Measurements from ENCODE around the gene PF4V1.

PF4V1 gene, protein sequence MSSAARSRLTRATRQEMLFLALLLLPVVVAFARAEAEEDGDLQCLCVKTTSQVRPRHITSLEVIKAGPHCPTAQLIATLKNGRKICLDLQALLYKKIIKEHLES

DNA sequence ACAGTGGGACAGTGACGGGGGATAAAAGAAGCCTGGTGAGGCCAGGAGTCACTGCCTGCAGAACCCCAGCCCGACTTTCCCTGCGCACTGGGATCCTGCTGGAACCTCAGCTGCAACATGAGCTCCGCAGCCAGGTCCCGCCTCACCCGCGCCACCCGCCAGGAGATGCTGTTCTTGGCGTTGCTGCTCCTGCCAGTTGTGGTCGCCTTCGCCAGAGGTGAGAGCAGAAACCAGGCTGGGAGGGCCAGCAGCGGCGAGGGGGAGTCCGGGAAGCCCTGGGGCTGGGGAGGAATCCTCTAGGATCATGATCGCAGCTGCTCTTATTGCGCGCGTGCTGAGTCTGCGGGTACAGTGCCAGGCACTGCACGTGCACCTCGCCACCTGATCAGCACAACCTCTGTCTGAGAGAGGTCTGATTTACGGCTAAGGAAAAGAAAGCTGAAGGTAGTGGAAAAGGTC is at the start of gene PF4V1:
Gene PF4V1, plus strand, starts transcription at position 51 of the 459 bp plus-strand sequence. Its CDS starts 67 bp downstream, at position 118.
- no peak for DNase-seq (ENCODE audit: low read depth in 2 of 2)

DNA sequence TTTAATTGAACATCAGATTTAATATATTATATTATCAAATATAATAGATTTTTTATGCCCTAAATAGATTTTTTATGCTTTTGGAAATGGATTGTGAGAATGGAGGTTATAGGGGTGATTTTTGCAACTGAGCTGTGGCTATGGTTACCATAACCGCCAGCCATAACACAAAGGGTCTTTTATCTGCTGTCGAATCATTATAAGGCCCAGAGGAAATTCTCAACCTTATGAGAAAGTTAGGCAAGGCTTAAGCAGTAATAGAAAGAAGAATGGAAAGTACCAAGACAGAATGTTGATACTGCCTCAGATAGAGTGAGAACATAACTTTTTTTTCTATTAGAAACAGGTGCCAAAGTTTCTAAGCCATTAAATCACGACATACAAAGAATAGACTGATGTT is 42.9 kb upstream of the PF4V1 start:
- no peak for DNase-seq (ENCODE audit: low read depth in 2 of 2)

DNA sequence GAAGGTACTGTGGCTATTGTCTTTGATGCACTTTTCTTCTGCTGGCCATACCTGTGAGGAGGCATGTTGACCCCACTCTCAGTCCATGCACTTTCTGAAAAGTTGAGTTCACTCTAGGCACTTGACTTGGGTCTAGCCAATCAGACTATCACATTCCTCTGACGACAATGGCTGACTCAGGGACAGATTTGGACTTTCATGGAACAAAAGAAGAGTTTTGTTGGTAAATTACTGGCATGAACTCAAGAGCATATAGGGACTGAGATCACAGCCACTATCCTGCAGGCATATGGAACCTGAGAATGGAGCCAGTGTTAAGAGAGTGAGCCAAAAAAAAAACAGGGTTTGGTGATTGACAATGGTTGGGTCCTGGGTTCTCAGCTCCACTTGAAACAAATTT is 41.3 kb upstream of the PF4V1 start:
- DNase-seq (ENCODE audit: low read depth in 2 of 2) = no peak

DNA sequence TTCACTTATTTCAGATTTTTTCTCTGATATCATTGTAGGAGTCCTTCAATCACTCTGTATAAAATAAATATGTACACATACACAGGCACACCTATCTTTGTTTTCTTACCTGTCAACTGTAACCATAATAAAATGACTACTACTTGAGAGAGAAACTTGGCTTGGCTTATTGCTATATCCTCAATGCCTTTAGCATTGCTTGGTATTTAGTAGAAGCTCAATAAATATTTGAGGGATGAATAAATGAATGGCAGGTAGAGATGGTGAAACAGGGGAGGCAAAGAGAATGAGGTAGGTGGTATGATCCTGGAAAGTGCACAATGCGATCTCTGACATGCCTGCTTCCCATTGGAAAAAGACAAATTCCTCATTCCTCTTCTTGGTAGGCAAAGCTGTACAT is 38.4 kb upstream of the PF4V1 start:
- DNase-seq (ENCODE audit: low read depth in 2 of 2) = no peak

DNA sequence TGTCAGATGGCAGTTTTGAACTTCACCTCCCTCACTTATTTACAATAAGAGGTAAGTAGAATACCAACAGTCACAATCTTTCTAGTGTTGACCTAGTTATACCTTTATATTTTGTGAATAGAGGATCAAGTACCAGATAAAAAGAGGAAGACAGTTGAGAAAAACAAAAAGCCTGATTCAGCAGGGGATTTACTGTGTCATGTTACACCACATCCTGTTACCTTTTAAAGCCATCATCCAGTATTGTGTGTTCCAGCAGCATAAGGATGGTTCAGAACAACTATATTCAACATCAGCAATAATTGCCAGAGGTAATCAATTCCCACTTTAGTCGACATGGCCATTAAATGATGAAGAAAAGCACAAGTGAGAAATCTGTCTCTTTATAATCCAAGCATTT is 38.0 kb upstream of the PF4V1 start:
- no peak for DNase-seq (ENCODE audit: low read depth in 2 of 2)

DNA sequence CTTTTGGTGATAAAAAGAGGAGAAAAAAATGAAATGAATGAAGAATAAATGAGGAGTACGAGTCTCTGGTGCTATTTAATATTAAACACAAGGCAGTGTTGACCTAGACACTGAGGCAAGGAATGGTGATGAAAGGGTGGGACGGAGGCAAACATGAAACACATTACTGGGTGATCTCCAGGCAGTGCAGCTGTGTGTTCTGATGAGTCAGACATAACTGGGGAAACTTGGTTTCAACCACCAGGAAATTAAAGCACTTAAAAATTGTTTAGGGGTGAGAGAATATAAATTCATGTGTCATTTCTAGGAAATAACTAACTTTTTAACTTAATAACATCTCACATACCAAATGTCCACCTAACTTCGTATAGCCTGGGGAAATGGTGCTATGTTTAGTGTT is 36.3 kb upstream of the PF4V1 start:
- peak; percentile 85 to 86 for DNase-seq (ENCODE audit: low read depth in 2 of 2)

DNA sequence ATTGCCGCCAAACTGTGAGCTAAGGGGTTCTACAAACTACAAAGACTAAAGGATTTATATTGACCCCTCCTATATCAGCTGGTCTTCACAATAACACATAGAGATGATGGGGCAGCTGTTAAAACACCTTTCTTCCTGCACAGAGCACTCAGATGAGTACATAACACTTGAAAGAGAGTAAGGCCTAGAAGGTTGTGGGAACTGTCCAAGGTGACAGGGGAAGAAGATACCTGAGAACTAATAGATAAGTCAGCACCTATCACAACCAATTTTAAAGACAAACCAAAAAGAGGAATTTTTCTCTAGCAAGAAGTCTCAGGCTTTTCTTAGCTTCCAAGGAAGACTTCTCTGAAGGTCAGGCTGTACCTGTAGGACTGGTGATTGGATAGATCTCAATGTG is 35.8 kb upstream of the PF4V1 start:
- DNase-seq (ENCODE audit: low read depth in 2 of 2) = no peak

DNA sequence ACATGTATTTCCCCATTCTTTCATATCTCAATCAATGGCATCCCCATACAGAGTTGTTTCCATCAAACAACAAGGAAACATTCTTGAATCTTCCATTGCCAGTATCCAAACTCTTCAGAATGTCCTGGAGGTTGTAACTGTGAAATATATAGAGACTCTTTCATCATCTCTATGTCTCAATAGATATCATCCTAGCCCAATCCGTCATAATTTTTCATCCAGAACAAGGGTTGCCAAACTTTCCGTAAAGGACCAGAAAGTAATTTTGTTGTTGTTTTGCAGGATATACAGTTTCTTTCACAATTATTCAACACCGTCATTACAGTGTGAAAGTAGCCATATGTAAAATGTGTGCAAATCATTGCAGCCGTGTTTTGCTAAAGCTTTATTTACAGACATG is 31.8 kb upstream of the PF4V1 start:
- no peak for DNase-seq (ENCODE audit: low read depth in 2 of 2)

DNA sequence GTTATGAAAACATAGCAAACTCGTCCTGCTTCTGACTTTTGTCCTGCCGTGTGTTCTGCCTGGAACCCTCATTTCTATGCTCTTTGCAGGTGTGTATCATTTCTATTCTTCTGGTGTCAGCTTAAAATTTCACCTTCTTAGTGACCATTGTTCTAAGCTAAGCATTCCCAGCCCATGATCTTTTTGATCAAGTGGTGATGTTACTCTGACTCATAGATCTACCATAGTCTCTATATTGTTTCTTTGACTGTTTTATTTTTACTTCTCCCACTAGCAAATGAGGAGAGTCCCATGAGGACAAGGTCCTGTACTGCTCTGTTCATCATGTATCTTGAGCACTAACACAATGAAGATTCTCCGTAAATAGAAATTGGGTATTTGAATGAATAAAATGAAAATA is 30.7 kb upstream of the PF4V1 start:
- no peak for DNase-seq (ENCODE audit: low read depth in 2 of 2)

DNA sequence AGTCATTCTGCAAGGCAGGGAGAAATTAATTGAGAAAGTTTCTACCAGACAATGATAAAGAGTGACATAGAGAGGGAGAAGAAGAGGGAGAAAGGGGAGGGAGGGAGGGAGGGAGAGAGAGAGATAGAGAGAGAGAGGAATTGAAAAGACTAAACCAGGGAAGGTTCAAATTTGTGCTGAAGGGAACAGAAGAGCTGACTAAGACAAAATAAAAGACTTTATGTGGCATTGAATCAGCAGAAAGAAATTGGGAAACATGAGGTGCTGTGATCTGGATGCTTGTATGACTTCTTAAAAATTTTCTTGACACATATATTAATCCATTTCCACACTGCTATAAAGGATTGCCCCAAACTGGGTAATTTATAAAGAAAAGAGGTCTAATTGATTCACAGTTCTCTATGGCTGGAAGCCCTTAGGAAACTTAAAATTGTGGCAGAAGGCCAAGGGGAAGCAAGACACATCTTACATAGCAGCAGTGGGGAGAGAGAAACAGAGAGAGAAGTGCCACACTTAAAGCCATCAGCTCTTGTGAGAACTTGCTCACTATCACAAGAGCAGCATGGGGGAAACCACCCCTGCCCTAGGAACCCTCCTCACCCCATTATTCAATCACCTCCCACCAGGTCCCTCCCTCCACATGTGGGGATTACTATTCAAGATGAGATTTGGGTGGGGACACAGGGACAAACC is 30.1 kb upstream of the PF4V1 start:
- no peak for DNase-seq (ENCODE audit: low read depth in 2 of 2)

DNA sequence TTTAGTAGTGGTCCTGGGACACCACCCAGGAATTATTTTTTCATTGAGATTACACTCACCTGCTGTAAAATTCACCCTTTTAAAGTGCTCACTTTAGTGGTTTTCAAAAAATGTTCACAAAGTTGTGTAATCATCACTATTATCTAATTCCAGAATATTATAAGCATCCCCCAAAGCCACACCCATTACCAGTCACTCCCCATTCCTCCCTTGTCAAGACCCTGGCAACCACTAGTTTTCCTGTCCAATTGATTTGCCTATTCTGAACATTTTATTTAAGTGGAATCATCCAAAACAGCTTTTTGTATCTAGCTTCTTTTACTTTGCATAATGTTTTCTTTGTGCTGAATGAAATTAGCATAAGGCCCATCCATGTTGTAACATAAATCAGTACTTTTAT is 29.3 kb upstream of the PF4V1 start:
- no peak for DNase-seq (ENCODE audit: low read depth in 2 of 2)

DNA sequence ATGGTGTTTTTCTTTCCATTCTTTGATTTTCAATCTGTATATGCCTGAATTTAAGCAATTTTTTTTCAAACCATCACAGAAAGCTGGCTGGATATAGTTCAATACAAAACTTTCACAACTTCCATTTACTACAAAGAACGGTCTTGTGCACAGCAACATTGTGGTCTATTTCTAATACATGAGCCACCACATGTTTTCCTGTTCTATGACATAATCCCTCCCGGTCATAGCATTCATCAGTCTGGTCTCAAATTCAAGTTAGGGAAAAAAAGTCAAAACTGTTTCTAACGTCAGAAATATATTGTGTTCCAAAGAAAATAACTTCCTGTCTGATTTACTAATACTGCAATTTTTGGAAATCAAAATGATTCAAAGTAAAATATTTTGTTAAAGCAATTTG is 24.1 kb upstream of the PF4V1 start:
- no peak for DNase-seq (ENCODE audit: low read depth in 2 of 2)

DNA sequence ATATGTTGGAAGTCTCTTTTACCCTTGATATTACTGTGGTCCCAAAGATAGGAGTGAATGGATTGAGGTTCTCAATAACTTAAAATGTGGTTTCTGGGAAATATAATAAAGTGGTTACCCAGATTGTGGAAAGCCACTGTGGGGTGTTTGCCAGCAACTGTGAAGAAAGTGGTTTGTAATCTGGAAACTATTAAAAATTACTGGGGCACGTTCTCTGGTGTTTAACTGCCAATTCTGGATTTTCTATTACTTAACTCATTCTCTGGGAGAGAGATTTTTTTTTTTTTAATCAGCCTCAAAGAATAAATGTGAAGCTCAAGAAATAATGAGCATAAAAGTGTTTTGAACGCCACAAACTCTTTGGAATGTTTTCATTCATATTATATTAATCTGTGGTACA is 21.5 kb upstream of the PF4V1 start:
- DNase-seq (ENCODE audit: low read depth in 2 of 2) = peak; percentile 72 to 74

DNA sequence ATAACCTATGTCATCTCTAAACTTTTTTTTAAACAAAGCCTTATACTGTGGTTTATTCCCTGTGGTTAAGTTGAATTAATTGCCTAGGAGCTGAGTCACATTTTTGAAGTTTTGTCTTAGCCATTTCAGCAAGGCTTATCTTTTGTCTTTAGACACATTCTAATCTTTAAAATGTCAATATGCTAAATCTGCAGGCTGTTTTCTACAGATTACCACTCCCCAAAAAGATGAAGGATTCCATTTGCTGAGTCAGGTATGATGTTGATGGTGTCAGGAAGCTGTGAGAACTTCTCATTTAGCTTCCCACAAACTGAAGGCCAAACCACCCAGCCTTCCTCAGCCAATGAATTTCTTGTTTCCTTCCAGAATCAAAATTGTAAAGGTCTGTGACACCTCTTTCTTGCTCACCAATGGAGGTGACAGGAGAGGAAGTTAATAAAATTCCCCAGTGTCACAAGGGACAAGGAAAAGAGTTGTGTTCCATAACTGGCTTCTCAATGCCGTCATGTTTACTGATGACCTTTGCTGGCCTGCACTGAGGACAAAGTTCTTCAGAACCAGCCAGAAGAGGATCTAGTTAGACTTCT is 20.4 kb upstream of the PF4V1 start:
- DNase-seq (ENCODE audit: low read depth in 2 of 2) = peak; percentile 57 to 61

DNA sequence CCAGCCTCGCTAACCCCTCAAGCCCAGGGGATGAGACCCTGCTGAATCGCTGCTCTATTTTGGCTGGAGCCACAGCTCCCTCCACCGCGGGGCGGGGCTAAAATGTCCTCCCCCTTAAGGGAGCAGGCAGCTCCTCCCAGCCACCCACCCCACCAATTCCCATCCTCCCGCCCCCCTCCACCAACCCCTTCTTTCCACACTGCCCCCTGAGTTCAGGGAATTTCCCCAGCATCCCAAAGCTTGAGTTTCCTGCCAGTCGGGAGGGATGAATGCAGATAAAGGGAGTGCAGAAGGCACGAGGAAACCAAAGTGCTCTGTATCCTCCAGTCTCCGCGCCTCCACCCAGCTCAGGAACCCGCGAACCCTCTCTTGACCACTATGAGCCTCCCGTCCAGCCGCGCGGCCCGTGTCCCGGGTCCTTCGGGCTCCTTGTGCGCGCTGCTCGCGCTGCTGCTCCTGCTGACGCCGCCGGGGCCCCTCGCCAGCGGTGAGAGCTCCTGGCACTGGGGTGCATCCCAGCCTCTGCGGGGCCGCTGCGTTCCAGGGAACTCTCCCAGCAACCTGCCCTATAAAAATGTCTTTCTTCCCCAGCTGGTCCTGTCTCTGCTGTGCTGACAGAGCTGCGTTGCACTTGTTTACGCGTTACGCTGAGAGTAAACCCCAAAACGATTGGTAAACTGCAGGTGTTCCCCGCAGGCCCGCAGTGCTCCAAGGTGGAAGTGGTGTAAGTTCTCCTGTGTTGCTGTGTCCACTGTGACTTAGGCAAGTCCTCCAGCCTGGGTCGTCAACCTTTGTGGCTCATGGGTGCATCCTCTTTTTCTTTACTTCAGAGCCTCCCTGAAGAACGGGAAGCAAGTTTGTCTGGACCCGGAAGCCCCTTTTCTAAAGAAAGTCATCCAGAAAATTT is 16.5 kb upstream of the PF4V1 start, which contains the start of gene CXCL6:
Gene CXCL6, plus strand, starts transcription at position 306 of the 907 bp plus-strand sequence. Its CDS starts 73 bp downstream, at position 379.
- DNase-seq (ENCODE audit: low read depth in 2 of 2) = no peak

DNA sequence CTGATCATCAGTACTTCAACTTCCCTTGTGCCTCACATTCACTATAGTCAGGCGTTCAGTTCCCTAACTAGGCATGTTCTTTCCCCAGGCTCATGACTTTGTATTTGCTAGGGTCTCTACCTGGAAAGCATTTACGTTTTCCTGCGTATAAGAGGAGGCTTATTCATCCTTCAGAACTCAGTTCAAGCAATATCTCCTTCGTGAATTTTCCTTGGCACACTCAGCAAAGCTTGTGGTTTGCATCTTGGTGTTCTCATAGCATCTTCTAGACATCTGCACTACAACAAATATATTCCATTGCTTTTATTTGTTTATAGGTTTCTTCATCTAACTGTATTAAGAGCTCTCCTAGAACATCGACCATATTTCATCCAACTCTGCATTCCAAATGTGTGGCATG is 14.0 kb upstream of the PF4V1 start:
- DNase-seq (ENCODE audit: low read depth in 2 of 2) = no peak

DNA sequence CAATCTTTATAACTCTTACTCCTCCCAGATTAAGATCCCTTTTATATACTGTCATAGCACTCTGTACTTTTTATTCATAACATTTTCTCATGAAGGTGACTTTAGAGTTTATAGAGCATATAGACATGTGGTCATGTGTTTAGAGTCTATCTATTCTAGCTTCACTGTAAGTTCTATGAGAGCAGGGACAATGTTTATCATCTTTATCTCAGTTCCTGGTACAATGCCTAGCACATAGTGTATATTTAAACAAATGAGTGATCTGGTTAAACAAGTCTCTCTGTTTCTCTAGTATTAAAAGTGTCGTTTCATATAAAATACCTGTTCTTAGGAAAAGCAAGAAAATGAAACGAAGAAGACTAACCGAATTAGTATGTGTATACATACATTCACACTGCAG is 13.4 kb upstream of the PF4V1 start:
- DNase-seq (ENCODE audit: low read depth in 2 of 2) = no peak

DNA sequence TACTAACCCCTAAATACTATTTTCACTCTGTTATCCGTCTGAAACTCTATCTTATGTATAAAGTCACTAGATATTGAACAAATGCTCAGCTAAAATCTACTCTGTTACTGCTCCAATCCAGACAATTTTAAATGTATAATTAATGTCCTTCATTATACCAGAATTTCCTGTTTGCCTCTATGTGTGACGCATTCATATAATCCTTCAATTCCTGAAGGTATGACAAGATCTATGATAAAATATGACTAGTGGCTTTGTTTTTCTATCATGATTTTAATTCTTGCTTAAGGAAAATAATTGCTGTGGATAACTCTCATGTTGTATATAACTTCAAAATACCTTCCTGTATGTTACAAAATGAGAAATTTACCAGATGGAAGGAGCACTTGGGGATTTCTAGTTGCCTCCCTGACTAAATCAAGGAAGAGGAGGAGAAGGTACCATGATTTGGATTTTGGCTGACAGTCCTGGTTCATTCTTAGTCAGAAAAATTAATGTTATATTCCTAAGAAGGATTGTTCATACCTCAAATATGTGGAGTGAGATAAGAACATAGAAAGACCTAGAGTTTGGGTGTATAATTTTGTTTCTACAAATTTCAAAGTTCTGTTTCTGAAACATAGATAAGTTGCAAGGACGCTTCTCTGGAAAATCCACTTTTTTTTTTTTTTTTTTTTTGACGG is 11.7 kb upstream of the PF4V1 start:
- no peak for DNase-seq (ENCODE audit: low read depth in 2 of 2)

DNA sequence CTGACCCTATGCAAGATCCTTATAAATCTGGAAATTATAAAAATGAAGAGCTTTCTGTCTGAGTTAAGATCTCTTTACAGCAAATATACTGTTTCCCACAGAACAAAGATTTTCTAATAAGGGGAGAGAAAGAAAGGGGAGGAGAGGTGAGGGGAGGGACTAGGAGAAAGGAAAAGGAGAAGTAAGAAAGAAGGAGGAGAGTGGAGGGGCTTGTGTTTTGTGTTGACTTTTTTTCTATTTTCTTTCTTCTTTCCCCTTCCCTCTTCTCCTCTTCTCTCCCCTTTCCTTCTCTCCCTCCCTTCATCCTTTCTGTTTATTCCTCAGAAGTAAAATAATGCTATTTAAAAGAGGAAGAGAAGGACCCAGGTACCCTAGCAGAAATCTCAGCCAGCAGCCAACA is 10.4 kb upstream of the PF4V1 start:
- no peak for DNase-seq (ENCODE audit: low read depth in 2 of 2)

DNA sequence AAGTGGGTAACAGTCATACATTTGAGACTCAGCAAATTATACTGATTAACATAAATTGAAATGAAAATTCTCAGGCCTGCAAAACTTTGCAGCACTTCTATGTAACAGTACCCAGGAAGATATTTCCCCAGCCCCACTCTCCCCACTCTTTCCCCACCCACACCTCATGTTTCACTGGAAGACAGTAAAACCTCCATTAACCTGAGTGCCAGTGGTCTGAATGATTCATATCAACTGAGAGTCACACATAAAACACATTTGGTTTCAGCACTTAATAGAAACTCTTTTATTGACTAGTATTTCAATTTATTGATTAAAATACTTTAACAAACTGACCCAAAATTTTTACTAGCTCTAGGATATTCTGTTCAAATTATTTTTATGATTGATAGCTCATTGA is 9.7 kb upstream of the PF4V1 start:
- no peak for DNase-seq (ENCODE audit: low read depth in 2 of 2)

DNA sequence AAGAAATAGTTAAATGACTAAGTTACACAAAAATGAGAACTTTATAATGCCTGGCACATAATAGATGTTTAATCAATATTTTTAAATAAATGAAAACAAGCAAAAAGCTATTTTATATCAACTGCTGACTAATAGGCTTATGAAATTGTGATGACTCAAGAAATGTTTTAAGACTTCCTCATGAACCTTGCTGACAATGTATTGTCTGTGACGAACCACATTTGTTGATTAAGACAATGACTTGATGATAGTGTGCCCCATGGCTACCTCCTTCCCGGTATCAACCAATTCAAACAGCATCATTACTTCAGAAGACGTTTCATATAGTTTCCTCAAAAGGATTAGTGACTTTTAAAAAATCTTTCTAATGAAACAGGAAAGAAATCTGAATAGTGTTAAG is 8.8 kb upstream of the PF4V1 start:
- DNase-seq (ENCODE audit: low read depth in 2 of 2) = peak in 1 of 2 experiments; percentile 30

DNA sequence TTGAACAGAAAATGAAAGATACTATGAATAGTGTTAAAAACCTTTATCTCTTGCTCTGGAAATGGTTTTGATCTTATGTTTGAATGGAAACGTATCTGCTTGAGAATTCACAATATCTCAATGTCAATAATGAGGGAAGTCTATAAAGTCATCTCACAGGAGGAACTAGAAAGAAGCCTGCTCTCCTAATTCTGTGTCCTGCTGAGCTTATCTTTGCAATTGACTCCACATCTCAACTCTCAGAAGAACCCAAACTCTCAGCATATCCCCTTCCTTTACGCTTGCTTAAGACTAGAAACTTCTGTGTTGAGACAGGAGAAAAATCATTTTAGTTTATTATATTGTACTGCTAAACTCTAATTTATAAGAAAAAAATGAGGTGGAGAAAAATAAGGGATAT is 8.3 kb upstream of the PF4V1 start:
- DNase-seq (ENCODE audit: low read depth in 2 of 2) = no peak
